KMS-11 (cell line): ENCODE results near the gene CENPP.

Source experiments
- H2AFZ ChIP-seq: fragments of 200-600 bp; sonication (generic); 2 replicates; pipeline ENCODE4 v1.6.1; 2016; ENCODE audit warnings: antibody characterized with exemption, mixed run types, low read depth
- H3K27ac ChIP-seq: fragments of 200-600 bp; sonication (generic); 2 replicates; pipeline ENCODE4 v1.6.1; 2016; ENCODE audit warnings: mild to moderate bottlenecking, mixed run types
- H3K27me3 ChIP-seq: fragments of 200-600 bp; sonication (generic); 2 replicates; pipeline ENCODE4 v1.6.1; 2017; ENCODE audit warnings: mild to moderate bottlenecking, low read depth, mixed run types, moderate library complexity; ENCODE audit not compliant: insufficient read depth
- H3K36me3 ChIP-seq: fragments of 200-600 bp; sonication (generic); 2 replicates; pipeline ENCODE4 v1.6.1; 2017; ENCODE audit warnings: mild to moderate bottlenecking, mixed run types; ENCODE audit not compliant: insufficient read depth
- H3K4me1 ChIP-seq: fragments of 200-600 bp; sonication (generic); 2 replicates; pipeline ENCODE4 v1.6.1; 2016; ENCODE audit warnings: mild to moderate bottlenecking, low read depth, mixed run types; ENCODE audit not compliant: poor library complexity, severe bottlenecking
- H3K4me2 ChIP-seq: fragments of 200-600 bp; sonication (generic); 2 replicates; pipeline ENCODE4 v1.7.0; 2016; ENCODE audit warnings: mild to moderate bottlenecking, mixed run types
- H3K4me3 ChIP-seq: fragments of 200-600 bp; sonication (generic); IDR thresholded peaks from 2 replicates; pipeline ENCODE4 v1.6.1; 2017; ENCODE audit warnings: low read depth, low read length, mixed read lengths; ENCODE audit not compliant: insufficient read depth
- H3K79me2 ChIP-seq: fragments of 200-600 bp; sonication (generic); 2 replicates; pipeline ENCODE4 v1.6.1; 2016; ENCODE audit warnings: low read depth, mixed run types; ENCODE audit not compliant: insufficient read depth
- H3K9ac ChIP-seq: fragments of 200-600 bp; sonication (generic); 2 replicates; pipeline ENCODE4 v1.6.1; 2016; ENCODE audit warnings: mild to moderate bottlenecking, mixed run types
- H4K20me1 ChIP-seq: fragments of 200-600 bp; sonication (generic); 2 replicates; pipeline ENCODE4 v1.6.1; 2016; ENCODE audit warnings: mild to moderate bottlenecking, mixed run types; ENCODE audit not compliant: insufficient read depth
- TF ChIP-seq, protein P1 (sequence below): fragments of 200-600 bp; sonication (generic); conservative IDR thresholded peaks from 2 replicates; pipeline ENCODE4 v1.6.1; 2017; ENCODE audit warnings: low read depth, mild to moderate bottlenecking, antibody characterized with exemption, low read length, moderate library complexity, mixed read lengths

The CENPP gene

GRCh38 chr9:92639791-92640271 lies 314.1 kb downstream of the CENPP start:
- Histone ChIP-seq H3K36me3 (no peaks in the 10 kb centered on the region), H3K27me3 (no peaks in the 10 kb centered on the region), H4K20me1 (no peaks in the 10 kb centered on the region), H2AFZ (no peak overlapping the region), H3K4me2 (no peak overlapping the region), H3K4me3 (no peak overlapping the region), H3K79me2 (no peaks in the 10 kb centered on the region), H3K4me1 (no peaks in the 10 kb centered on the region), H3K9ac (no peak overlapping the region), H3K27ac (no peak overlapping the region)
- TF ChIP-seq, protein P1, sequence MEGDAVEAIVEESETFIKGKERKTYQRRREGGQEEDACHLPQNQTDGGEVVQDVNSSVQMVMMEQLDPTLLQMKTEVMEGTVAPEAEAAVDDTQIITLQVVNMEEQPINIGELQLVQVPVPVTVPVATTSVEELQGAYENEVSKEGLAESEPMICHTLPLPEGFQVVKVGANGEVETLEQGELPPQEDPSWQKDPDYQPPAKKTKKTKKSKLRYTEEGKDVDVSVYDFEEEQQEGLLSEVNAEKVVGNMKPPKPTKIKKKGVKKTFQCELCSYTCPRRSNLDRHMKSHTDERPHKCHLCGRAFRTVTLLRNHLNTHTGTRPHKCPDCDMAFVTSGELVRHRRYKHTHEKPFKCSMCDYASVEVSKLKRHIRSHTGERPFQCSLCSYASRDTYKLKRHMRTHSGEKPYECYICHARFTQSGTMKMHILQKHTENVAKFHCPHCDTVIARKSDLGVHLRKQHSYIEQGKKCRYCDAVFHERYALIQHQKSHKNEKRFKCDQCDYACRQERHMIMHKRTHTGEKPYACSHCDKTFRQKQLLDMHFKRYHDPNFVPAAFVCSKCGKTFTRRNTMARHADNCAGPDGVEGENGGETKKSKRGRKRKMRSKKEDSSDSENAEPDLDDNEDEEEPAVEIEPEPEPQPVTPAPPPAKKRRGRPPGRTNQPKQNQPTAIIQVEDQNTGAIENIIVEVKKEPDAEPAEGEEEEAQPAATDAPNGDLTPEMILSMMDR, result no peak

DNA sequence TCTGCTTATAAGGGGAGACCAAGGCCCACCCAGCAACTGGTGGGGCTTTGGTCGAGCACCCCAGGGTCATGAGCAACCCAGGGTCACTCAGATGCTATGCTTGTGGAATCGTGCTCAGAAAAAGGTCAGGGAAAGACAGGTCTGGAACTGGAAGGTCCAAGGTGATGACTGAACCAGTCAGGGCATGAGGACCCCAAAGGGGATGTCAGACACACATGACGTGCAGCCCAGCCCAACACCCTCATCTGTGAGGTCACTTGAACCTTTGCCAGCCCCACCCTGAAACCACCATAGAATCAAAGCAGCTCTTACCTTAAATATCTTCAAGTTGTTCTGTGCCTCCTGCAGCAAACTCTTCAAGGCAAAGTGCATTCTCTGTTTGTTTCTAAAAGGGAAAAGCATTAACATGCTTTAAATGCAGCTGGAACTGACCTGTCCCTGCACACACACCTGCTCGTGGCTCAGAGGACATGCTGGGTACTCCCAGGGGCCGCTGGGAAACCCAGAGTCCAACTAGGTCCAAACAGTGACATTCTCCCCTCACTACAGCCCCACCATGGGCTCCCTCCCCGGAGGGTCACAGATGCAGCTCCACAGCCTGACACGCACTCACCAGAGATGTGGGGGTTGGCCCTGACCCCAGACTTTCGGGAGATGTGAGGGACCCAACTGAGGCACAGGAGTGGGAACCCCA lies 314.8 kb downstream of the CENPP start:
- Histone ChIP-seq H3K9ac (no peak overlapping the region), H2AFZ (no peak overlapping the region), H3K4me3 (no peak overlapping the region), H3K4me2 (no peak overlapping the region), H3K36me3 (no peaks in the 10 kb centered on the region), H3K27ac (no peak overlapping the region), H4K20me1 (no peaks in the 10 kb centered on the region), H3K27me3 (no peaks in the 10 kb centered on the region), H3K79me2 (no peaks in the 10 kb centered on the region), H3K4me1 (no peaks in the 10 kb centered on the region)
- TF ChIP-seq, protein P1, result no peak

GRCh38 chr9:92641092-92641809 lies 315.5 kb downstream of the CENPP start:
- Histone ChIP-seq H3K4me3 (no peak overlapping the region), H3K4me1 (no peaks in the 10 kb centered on the region), H3K36me3 (no peaks in the 10 kb centered on the region), H3K27me3 (no peaks in the 10 kb centered on the region), H3K4me2 (no peak overlapping the region), H4K20me1 (no peaks in the 10 kb centered on the region), H3K79me2 (no peaks in the 10 kb centered on the region), H3K9ac (no peak overlapping the region), H2AFZ (no peak overlapping the region), H3K27ac (no peak overlapping the region)
- TF ChIP-seq, protein P1, result no peak

DNA sequence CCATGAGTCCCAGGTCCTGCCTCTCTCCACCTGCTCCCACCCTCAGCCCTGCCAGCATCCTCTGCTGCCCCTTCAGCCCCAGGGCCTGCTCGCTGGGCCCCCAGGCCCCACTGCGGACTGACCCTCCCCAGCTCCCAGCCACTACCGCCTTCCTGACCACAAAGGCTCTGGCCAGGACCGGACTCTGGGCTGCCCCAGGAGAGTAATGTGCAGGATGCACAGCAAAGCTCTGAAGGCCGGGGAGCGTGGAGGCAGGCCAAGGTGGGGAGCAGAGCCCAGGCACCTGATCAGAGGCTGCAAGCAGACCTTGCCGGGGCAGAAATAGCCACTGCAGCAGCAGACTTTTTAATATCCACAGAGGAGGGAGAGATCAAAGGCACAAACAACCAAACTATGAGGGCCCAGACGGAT lies 316.3 kb downstream of the CENPP start:
- H4K20me1 ChIP-seq, result no peaks in the 10 kb centered on the region
- H3K9ac ChIP-seq, result no peak overlapping the region
- H3K27me3 ChIP-seq, result no peaks in the 10 kb centered on the region
- no peaks in the 10 kb centered on the region; the same call in 1 of the 2 replicates for H3K36me3 ChIP-seq
- no peak overlapping the region for H3K4me2 ChIP-seq
- H3K4me1 ChIP-seq, result no peaks in the 10 kb centered on the region
- no peak overlapping the region for H3K4me3 ChIP-seq
- TF ChIP-seq, protein P1, result no peak
- H3K27ac ChIP-seq, result no peak overlapping the region
- no peaks in the 10 kb centered on the region for H3K79me2 ChIP-seq
- no peak overlapping the region for H2AFZ ChIP-seq
